Tibial nerve (tissue), 4 donors: Measurements from ENCODE around the gene TMEM59. TPM values are rescaled to one million over a fixed set of nuclear protein-coding genes. Genes with fewer than 3 reads are reported as not detected.
A peak's percentile ranks its signal among the peaks of the same experiment; 100 is the strongest.

Source experiments
- DNase-seq, 2 donors: peaks; one replicate each; pipeline ENCODE4 v3.0.0-alpha.2; 2019; ENCODE audit warnings: low spot score in 2 of 2
- H3K27ac ChIP-seq, 4 donors: fragments of 200-600 bp; sonication (generic) in 3 of 4; one replicate each; pipeline ENCODE4 v1.5.1; 2017 to 2019; ENCODE audit warnings: mild to moderate bottlenecking in 1 of 4
- H3K27me3 ChIP-seq, 2 donors: fragments of 200-600 bp; sonication (generic) in 1 of 2; one replicate each; pipeline versions ENCODE4 v1.5.1 to v1.6.0; 2017 to 2019
- H3K36me3 ChIP-seq, 3 donors: fragments of 200-600 bp; sonication (generic); one replicate each; pipeline ENCODE4 v1.5.1; 2018 to 2019
- H3K4me1 ChIP-seq, 4 donors: fragments of 200-600 bp; sonication (generic) in 3 of 4; one replicate each; pipeline ENCODE4 v1.5.1; 2017 to 2019
- H3K4me3 ChIP-seq, 4 donors: fragments of 200-600 bp; sonication (generic) in 3 of 4; one replicate each; pipeline ENCODE4 v1.5.1; 2017 to 2019; ENCODE audit warnings: mild to moderate bottlenecking in 1 of 4, moderate library complexity in 1 of 4
- H3K9me3 ChIP-seq, 4 donors: fragments of 200-600 bp; sonication (generic) in 3 of 4; one replicate each; pipeline ENCODE4 v1.5.1; 2017 to 2019
- CTCF ChIP-seq, 5 experiments: fragments of 200-600 bp in 3 of 5; fragments of 450-650 bp in 2 of 5; sonication (generic) in 3 of 5; IDR thresholded peaks; one replicate each; pipeline ENCODE4 v1.5.1; 2016 to 2019; ENCODE audit warnings: antibody characterized with exemption in 5 of 5, mild to moderate bottlenecking in 3 of 5, moderate library complexity in 2 of 5
- EP300 ChIP-seq, 2 donors: sonication (generic); formaldehyde crosslinking; IDR thresholded peaks; one replicate each; pipeline ENCODE4 v1.6.1; 2017; ENCODE audit warnings: antibody characterized with exemption in 2 of 2, mild to moderate bottlenecking in 1 of 2
- POLR2A ChIP-seq, 2 donors: fragments of 450-650 bp; IDR thresholded peaks; one replicate each; pipeline ENCODE4 v1.6.1; 2017; ENCODE audit warnings: antibody characterized with exemption in 2 of 2, mild to moderate bottlenecking in 2 of 2, moderate library complexity in 2 of 2
- WGBS, 2 donors: methylation state at CpG; one replicate each; pipeline ENCODE4 v1.1.5; 2018; 5-methylcytosine and 5-hydroxymethylcytosine counted together
- total RNA-seq, 4 donors: library from RNA; depleted of rRNA; stranded (reverse); fragments of >200 nt; gene quantifications; one replicate each; pipeline ENCODE4 v1.1.0, GENCODE V29; 2016

Gene TMEM59
- total RNA-seq, 4 donors from 2014 or later = 145 to 304 (median 189) TPM

GRCh38 chr1:54086754-54087153 is 33.8 kb upstream of the TMEM59 start:
- no peak for DNase-seq
- no peak overlapping the region for H3K4me3 ChIP-seq
- no peak for TF ChIP-seq EP300 (IDR thresholded peaks at IDR 0.05)
- no peak for TF ChIP-seq CTCF (IDR thresholded peaks at IDR 0.05)
- no peak for TF ChIP-seq POLR2A (IDR thresholded peaks at IDR 0.05)
- H3K27me3 ChIP-seq = no peaks in the 10 kb centered on the region
- no peaks in the 10 kb centered on the region for H3K9me3 ChIP-seq
- no peaks in the 10 kb centered on the region for H3K4me1 ChIP-seq
- WGBS, 2 donors = 89 to 91% methylated on average over 1 of the region's 1 CpG
- no peak overlapping the region for H3K27ac ChIP-seq
- peaks cover 0 to 3% (median 0%) of the 10 kb centered on the region in 3 donors for H3K36me3 ChIP-seq

- no peak overlapping the region for H3K4me3 ChIP-seq
- H3K4me1 ChIP-seq = no peaks in the 10 kb centered on the region
- 91 to 92% methylated on average over 2 of the region's 2 CpGs for WGBS, 2 donors
- no peaks in the 10 kb centered on the region for H3K9me3 ChIP-seq
- peaks cover 0 to 2% (median 0%) of the 10 kb centered on the region in 3 donors for H3K36me3 ChIP-seq
- TF ChIP-seq POLR2A (IDR thresholded peaks at IDR 0.05) (no peak), EP300 (IDR thresholded peaks at IDR 0.05) (no peak)
- no peaks in the 10 kb centered on the region for H3K27me3 ChIP-seq
- H3K27ac ChIP-seq = no peak overlapping the region
- DNase-seq = no peak
Measured at GRCh38 chr1:54084794-54085193, 31.8 kb upstream of the TMEM59 start.

- TF ChIP-seq POLR2A (IDR thresholded peaks at IDR 0.05) = no peak
- peak; percentile 34 to 57 (median 48) for TF ChIP-seq CTCF (IDR thresholded peaks at IDR 0.05)
- DNase-seq = peak in 1 of 2 donors; percentile 48
- WGBS, 2 donors = 83 to 88% methylated on average over 8 of the region's 8 CpGs
Measured at GRCh38 chr1:54081306-54082270, 28.6 kb upstream of the TMEM59 start.

GRCh38 chr1:54080598-54081049 is 27.6 kb upstream of the TMEM59 start:
- TF ChIP-seq EP300 (IDR thresholded peaks at IDR 0.05) (no peak), CTCF (IDR thresholded peaks at IDR 0.05) (no peak), POLR2A (IDR thresholded peaks at IDR 0.05) (no peak)
- H3K9me3 ChIP-seq = no peaks in the 10 kb centered on the region
- no peaks in the 10 kb centered on the region for H3K36me3 ChIP-seq
- H3K4me3 ChIP-seq = no peak overlapping the region
- DNase-seq = no peak
- H3K4me1 ChIP-seq = no peaks in the 10 kb centered on the region
- 83 to 87% methylated on average over 2 of the region's 2 CpGs for WGBS, 2 donors
- H3K27me3 ChIP-seq = no peaks in the 10 kb centered on the region
- no peak overlapping the region for H3K27ac ChIP-seq

More at GRCh38 chr1:54081306-54082270, 28.6 kb upstream of the TMEM59 start:
- Histone ChIP-seq H3K27ac (no peak overlapping the region), H3K27me3 (no peaks in the 10 kb centered on the region), H3K4me3 (no peak overlapping the region), H3K9me3 (no peaks in the 10 kb centered on the region), H3K4me1 (no peaks in the 10 kb centered on the region), H3K36me3 (no peaks in the 10 kb centered on the region)

- no peaks in the 10 kb centered on the region for H3K9me3 ChIP-seq
- H3K27ac ChIP-seq = no peak overlapping the region
- H3K27me3 ChIP-seq = no peaks in the 10 kb centered on the region
- H3K4me3 ChIP-seq = no peak overlapping the region
- TF ChIP-seq CTCF (IDR thresholded peaks at IDR 0.05) = no peak
- no peak for TF ChIP-seq EP300 (IDR thresholded peaks at IDR 0.05)
- TF ChIP-seq POLR2A (IDR thresholded peaks at IDR 0.05) = no peak
- H3K36me3 ChIP-seq = peaks cover 0 to 7% (median 0%) of the 10 kb centered on the region in 3 donors
- DNase-seq = no peak
- H3K4me1 ChIP-seq = no peaks in the 10 kb centered on the region
Measured at GRCh38 chr1:54077359-54077758, 24.4 kb upstream of the TMEM59 start.
